Islet of Langerhans (tissue), 1 donor: ENCODE data around the gene CWC22.
A peak's percentile ranks its signal among the peaks of the same experiment; 100 is the strongest.
"Not testable (repeated sequence)": the region's sequence is repeated elsewhere in the genome, so short reads cannot be mapped to it uniquely, and the experiment has no call there.

ENCODE experiments used
- FAIRE-seq: peaks from one replicate; lab custom pipeline; 2011; peaks lifted over from hg19 to GRCh38; lab: Jason Lieb, UNC

The CWC22 gene

GRCh38 chr2:179950391-179950790 is 56.7 kb downstream of the CWC22 start:
- FAIRE-seq = no peak

DNA sequence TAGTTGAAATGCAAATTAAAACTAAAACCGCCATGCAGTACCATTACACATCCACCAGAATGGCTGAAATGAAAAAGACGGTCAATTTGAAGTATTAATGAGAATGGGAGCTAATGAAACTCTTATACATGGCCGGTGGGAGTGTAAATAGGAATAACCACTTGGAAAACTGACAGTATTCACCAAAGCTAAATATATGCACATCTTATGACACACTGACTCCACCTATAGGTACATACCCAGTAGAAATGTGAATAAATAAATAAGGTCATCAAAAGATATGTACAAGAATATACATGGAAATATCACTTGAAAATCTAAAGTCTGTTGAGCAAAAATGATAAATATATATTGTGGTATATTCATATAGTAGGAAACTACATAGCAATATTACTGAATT is 57.7 kb downstream of the CWC22 start:
- no peak for FAIRE-seq

DNA sequence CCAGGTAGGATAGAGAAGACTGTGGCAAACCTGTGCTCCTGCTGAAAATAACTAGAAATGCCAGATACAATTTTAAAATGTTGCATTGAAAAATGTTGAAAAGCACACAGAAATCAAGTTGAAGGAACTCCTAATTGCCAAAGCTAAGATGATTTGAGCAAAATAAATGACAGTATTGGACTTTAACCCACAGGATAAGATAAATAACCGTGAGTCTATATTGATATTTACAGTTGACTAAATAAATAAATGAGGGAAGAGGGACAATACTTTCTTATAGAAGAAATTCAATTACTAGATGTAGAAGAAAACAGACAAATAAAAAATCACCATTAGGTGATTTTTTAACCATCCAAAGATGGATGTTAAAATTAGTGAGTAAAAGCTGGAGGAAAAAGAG is 59.0 kb downstream of the CWC22 start:
- FAIRE-seq = peak; percentile 83

- FAIRE-seq = peak; percentile 64
Observed at GRCh38 chr2:179946810-179947615, 60.1 kb downstream of the CWC22 start.

DNA sequence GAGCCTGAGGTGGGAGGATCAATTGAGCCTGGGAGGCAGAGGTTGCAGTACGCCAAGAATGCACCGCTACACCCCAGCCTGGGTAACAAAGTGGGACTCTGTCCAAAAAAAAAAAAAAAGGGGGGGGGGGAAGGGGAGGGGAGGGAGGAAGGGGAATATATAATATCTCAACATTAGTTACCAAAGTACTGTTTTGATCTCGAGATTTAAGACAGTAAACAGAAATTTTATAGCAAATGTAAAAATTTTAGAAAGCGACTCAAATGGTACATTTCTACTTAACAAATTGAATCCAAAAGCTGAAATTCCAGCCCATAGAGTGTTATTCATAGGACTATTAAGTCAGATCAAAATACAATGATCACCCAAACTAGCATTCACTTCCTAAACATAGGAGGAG is 60.8 kb downstream of the CWC22 start:
- FAIRE-seq = no peak

DNA sequence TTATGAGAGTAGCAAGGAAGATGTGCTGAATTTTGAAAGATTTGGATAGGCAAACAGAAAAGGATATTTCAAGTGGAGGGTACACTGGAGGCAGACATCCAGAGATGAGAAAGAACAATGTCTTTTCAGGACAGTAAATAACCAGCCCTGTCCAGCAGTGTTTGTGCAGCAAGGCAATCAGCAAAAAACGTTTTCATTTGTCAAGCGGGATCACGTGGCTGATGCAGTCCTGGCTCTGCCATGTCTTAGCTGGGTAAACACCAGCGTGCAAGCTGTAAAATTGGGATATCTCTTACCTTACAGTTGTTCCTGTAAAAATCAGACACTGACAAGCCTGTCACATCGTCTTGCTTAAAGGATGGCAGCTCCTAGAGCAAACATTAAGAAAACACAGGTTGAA is 67.8 kb downstream of the CWC22 start:
- no peak for FAIRE-seq

GRCh38 chr2:179938026-179938425 is 69.1 kb downstream of the CWC22 start:
- no peak for FAIRE-seq

GRCh38 chr2:179936654-179937053 is 70.4 kb downstream of the CWC22 start:
- no peak for FAIRE-seq

GRCh38 chr2:179936141-179936540 is 71.0 kb downstream of the CWC22 start:
- no peak for FAIRE-seq

GRCh38 chr2:179932786-179933185 is 74.3 kb downstream of the CWC22 start:
- FAIRE-seq = no peak

DNA sequence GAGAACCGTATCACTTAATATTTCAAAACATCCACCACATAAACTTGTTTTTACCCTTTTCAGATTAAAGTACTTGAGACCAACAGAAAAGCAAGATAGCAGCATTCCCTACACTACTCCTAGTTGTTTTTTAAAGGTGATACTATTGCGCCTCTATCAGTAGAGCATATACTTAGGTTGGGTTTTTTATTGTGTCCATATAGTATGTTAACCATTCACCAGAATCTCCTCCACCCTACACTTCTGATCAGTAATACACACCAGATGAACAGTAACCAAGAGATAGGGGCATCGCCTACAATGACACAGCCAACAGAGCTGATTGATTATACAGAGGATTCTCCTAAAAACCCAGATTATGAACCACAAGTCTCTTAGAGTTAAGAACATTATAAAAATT is 75.6 kb downstream of the CWC22 start:
- no peak for FAIRE-seq

DNA sequence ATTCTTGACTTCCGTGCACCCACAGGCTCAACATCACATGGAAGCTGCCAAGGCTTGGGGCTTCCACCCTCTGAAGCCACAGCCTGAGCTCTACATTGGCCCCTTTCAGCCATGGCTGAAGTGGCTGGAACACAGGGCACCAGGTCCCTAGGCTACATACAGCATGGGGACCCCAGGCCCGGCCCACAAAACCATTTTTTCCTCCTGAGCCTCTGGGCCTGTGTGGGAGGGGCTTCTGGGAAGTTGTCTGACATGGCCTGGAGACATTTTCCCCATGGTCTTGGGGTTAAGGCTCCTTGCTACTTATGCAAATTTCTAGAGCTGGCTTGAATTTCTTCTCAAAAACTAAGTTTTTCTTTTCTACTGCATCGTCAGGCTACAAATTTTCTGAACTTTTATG is 77.1 kb downstream of the CWC22 start:
- not testable (repeated sequence) for FAIRE-seq

DNA sequence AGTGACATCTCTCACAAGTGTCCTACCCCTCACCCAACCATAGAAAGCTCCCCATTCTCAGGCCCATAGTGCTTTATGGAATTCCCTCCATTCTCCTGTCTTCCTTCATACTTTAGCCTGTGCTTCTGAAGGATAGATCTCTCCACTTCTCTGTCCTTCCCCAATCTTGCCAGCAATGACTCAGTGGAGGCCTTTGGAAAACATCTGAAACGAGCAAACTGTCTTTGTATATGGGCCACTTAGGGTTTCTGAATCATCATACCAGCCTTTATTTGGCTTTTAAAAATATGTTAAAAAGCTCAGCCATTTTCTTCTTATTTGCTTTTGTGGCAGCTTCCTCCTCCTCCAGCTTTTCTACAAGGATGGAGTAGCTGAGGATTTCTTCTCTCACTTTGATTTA is 80.1 kb downstream of the CWC22 start:
- no peak for FAIRE-seq

GRCh38 chr2:179925713-179926112 is 81.4 kb downstream of the CWC22 start:
- no peak for FAIRE-seq

DNA sequence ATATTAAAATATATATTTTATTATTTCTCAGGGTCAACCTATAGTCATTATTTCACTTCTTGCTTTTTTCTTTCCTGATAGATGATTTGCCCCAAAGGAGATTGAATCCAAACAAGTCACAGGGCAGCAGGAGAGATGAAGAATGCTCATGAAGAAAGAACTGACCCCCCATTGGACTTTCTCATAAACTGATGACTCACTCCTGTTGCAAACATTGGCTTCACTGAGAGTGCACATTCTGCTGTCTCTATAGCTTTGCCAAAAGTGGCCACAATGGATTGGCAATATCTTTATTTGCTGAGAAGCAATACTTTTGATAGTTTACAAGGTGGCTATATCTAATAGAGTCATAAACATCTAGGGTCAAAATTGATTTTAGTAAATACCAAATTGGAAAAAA is 89.8 kb downstream of the CWC22 start:
- no peak for FAIRE-seq

DNA sequence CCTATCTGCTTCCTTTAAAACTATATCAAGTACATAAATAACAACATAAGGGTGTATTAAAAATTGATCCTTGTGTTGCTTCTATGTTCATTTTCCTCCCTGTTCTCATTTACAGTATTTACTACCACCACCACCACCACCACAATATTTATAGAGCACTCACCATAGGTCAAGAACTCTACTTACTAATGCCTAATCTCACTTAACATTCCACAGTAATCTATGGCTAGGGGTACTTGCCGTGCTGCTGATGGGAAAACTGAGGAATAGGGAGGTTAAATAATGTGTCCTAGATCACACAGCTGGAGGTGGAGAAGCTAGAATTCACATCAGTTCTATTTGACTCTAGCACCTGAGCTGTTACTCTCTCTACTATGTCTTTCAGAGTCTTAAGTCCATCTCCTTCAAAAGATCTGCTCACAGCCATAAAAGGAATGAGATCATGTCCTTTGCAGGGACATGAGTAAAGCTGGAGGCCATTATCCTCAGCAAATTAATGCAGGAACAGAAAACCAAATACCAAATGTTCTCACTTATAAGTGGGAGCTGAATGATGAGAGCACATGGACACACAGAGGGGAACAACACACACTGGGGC is 91.6 kb downstream of the CWC22 start:
- FAIRE-seq = no peak

DNA sequence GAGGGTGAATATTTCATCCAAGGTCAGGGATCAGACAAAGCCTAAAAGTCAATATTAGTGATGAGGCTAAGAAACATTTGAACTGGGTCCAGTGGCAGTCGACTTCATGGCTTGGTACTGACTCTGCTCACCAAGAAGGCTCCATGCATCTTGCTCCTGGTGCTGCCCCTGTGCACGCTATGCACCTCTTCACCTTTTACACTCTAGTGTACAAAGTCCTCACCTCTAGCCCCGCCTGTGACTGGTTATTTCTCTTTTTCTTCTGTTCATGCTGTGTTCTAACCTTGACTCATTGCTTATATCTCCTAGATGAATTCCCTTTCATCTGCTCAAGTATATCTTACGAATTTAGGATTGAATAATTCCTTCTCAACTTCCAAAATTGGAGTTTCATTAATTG is 93.3 kb downstream of the CWC22 start:
- FAIRE-seq = no peak

DNA sequence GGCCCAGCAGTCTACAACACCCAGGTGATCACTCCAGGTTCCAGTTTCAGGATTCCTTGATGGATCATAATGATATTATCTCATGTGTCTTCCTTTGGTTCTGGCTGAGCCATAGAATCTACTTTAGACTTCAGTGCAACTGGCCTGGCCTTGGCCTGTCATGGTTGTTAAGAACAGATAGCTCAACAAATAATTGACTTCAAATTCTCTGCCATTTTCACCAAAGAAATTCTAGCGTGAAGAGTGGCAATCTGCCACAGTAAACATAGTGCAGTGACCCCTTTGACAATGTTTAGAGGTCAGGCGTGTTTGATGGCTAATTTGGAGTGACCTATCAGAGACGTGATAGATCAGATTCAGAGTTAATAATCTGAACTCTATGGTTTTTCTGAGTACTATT is 95.5 kb downstream of the CWC22 start:
- FAIRE-seq = no peak

- FAIRE-seq = no peak
Observed at GRCh38 chr2:179910735-179911113, 96.4 kb downstream of the CWC22 start.

GRCh38 chr2:179909845-179910734 is 97.0 kb downstream of the CWC22 start:
- no peak for FAIRE-seq

DNA sequence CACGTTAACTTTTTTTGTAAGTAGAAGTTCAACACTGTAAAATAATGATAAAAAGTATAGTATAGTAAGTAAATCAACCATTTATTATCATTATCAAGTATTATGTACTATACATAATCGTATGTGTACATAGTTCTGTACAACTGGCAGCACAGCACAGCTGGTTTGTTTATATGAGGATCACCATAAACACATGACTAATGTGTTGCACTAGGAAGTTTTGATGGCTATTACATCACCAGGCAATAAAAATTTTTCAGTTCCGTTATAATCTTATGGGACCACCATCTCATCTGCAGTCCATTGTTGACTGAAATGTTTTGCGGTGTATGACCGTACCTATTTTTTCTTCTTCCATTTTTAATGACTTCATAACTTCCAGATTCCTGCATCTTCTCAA is 106.4 kb downstream of the CWC22 start:
- no peak for FAIRE-seq

DNA sequence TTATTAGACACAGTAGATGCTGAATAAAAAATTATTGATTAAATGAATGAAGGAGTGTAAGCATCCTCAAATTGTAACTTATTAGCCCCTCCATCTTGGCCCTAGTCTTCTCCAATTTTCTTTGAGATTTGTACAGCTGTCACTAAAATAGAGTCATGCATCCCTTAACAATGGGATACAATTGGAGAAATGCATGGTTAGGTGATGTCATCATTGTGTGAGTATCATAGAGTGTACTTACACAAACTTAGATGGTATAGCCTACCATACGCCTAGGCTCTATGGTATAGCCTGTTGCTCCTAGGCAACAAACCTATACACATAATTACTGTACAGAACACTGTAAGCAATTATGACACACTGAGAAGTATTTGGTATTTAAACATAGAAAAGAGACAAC is 107.4 kb downstream of the CWC22 start:
- no peak for FAIRE-seq

GRCh38 chr2:179898873-179899272 is 108.2 kb downstream of the CWC22 start:
- no peak for FAIRE-seq
